ENCODE measurements around the gene VCL. TPM values are rescaled to one million over a fixed set of nuclear protein-coding genes. Genes with fewer than 3 reads are reported as not detected.
"Not testable (repeated sequence)": the region's sequence is repeated elsewhere in the genome, so short reads cannot be mapped to it uniquely, and the experiment has no call there.

The VCL gene
- total RNA-seq, 2 experiments from 2014 or later = 15.6 to 18.5 TPM

DNA sequence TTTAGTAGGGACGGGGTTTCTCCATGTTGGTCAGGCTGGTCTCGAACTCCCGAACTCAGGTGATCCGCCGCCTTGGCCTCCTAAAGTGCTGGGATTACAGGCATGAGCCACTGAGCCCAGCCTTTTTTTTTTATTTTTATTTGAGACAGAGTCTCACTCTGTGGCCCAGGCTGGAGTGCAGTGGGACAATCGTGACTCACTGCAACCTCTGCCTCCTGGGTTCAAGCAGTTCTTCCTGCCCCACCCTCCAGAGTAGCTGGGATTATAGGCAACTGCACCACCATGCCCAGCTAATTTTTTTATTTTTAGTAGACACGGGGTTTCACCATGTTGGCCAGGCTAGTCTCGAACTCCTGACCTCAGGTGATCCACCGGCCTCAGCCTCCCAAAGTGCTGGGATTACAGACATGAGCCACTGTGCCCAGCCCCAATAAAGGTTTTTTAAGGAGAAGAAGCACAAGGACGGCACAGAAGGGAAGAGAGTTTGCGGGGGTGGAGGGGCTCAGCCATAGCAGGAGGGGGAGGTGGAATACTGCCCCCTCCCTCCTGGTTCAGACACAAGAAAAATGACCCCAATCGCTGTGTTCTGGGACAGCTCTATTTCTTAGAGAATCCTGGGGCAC lies 32.5 kb upstream of the VCL start:
- ATAC-seq (ENCODE audit: low read depth); H3K9me3 Mint-ChIP-seq; H3K4me1 Mint-ChIP-seq; H3K27ac Mint-ChIP-seq; H3K4me3 Mint-ChIP-seq; DNase-seq; H3K36me3 Mint-ChIP-seq; POLR2A ChIA-PET: not testable (repeated sequence)
- H3K27me3 Mint-ChIP-seq = peaks cover 13% of the 10 kb centered on the region

DNA sequence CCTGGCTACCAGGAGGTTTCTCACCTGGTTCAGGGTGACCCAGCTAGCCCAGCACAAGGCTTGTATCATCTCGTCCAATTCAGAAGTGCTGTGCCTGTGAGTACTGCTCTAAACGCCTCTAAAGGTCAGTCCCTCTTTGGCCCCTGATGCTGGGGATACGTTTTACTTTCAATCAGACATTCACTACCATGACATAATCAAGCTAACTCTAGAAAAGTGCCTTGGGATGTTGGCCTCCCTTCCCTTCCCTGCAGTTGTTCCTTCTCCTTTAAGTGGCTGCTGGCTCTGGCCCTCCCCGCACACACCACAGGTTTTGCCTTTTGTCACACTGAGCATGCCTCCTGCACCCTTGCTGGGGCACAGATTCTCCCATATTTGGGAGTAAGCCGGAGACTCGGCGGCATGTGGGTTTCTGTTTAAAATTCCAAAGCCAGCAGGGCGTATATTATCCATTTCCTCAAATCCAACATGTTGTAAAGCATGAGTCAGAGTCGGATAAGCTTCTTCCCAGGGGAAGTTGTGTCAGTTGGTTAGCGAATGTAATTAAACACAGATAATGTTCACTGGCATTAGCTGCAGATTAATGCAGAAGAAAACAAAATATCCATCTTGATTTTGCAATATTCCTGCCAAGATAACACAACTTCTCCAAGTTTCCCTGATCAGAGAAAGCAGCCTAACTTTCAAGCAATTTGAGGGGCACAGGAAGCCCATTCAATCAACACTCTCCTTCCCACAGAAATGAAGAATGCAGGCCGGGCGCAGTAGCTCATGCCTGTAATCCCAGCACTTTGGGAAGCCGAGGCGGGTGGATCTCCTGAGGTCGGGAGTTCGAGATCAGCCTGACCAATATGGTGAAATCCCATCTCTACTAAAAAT lies 31.8 kb upstream of the VCL start:
- Mint-ChIP-seq H3K27ac (no peak overlapping the region), H3K9me3 (no peaks in the 10 kb centered on the region), H3K4me1 (no peaks in the 10 kb centered on the region), H3K36me3 (no peaks in the 10 kb centered on the region), H3K27me3 (peaks cover 16% of the 10 kb centered on the region), H3K4me3 (no peak overlapping the region)
- POLR2A ChIA-PET = interaction anchor here (0.6 kb wide), 1 partner anchor 12 kb away, joined by 9 read pairs; no protein-coding TSS in a partner anchor
- DNase-seq (no peak), ATAC-seq (ENCODE audit: low read depth) (no peak)

DNA sequence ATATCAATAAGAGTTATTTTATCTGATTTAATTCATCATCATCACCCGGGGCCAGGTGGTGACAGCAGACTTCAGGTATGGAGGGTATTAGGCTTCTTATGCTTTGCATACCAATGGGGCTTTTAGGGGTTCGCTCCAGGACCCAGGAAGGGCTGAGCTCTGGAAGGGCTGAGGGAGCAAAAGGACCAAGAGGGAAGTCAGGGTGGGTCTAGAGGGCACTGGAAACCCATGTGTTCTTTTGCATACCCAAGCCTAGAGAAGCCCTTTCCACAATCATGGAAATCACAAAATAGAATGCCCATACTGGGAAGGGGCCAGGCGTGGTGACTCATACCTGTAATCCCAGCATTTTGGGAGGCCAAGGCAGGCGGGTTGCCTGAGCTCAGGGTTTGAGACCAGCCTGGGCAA lies 30.9 kb upstream of the VCL start:
- no peaks in the 10 kb centered on the region for H3K4me1 Mint-ChIP-seq
- H3K9me3 Mint-ChIP-seq = no peaks in the 10 kb centered on the region
- no peak overlapping the region for H3K27ac Mint-ChIP-seq
- no peak for DNase-seq
- POLR2A ChIA-PET = no interaction called here
- peaks cover 16% of the 10 kb centered on the region for H3K27me3 Mint-ChIP-seq
- H3K4me3 Mint-ChIP-seq = no peak overlapping the region
- H3K36me3 Mint-ChIP-seq = no peaks in the 10 kb centered on the region
- no peak for ATAC-seq (ENCODE audit: low read depth)

DNA sequence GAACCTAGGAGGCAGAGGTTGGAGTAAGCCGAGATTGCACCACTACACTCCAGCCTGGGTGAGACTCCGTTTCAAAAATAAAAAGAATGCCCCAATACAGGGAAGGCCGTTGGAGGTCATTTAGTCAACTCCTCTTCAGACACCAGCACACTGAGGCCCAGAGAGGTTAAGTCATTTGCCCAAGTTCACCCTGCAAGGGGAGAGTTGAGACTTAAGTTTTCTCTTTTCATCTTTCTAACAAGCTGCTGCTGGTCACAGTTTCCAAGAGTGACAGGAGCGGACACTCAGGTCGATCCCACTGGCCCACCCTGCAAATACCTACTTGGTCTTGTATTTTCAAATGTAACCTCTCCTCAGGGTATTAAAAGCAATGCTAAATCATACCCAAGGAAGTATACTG lies 30.4 kb upstream of the VCL start:
- H3K36me3 Mint-ChIP-seq = no peaks in the 10 kb centered on the region
- H3K4me1 Mint-ChIP-seq = no peaks in the 10 kb centered on the region
- no peak overlapping the region for H3K4me3 Mint-ChIP-seq
- peaks cover 16% of the 10 kb centered on the region for H3K27me3 Mint-ChIP-seq
- DNase-seq (no peak), ATAC-seq (ENCODE audit: low read depth) (no peak)
- H3K9me3 Mint-ChIP-seq = no peaks in the 10 kb centered on the region
- POLR2A ChIA-PET = no interaction called here
- H3K27ac Mint-ChIP-seq = no peak overlapping the region

DNA sequence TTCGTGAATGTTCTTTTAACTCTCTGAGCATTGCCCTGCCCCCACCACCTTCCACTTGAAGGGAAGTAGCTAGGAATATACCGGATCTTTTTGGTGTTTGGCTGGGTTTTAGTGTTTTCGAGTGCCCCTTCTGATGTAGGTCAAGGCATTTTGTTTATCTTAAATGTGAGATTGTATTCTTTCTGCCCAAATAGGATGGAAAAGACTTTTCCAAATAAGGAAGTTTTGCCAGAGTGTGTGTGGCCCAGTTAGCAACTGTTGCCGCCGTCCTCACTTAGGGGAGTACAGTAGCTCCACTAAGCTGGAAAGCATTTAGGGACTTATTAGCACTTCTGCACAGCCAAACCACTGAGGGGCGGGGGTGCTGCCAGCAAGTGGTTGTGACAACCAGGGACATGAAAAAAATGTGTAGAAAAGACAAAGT lies 29.8 kb upstream of the VCL start:
- no peak overlapping the region for H3K27ac Mint-ChIP-seq
- no peaks in the 10 kb centered on the region for H3K9me3 Mint-ChIP-seq
- DNase-seq (no peak), ATAC-seq (ENCODE audit: low read depth) (no peak)
- no peaks in the 10 kb centered on the region for H3K4me1 Mint-ChIP-seq
- H3K4me3 Mint-ChIP-seq = no peak overlapping the region
- H3K36me3 Mint-ChIP-seq = no peaks in the 10 kb centered on the region
- POLR2A ChIA-PET = no interaction called here
- peaks cover 16% of the 10 kb centered on the region for H3K27me3 Mint-ChIP-seq

DNA sequence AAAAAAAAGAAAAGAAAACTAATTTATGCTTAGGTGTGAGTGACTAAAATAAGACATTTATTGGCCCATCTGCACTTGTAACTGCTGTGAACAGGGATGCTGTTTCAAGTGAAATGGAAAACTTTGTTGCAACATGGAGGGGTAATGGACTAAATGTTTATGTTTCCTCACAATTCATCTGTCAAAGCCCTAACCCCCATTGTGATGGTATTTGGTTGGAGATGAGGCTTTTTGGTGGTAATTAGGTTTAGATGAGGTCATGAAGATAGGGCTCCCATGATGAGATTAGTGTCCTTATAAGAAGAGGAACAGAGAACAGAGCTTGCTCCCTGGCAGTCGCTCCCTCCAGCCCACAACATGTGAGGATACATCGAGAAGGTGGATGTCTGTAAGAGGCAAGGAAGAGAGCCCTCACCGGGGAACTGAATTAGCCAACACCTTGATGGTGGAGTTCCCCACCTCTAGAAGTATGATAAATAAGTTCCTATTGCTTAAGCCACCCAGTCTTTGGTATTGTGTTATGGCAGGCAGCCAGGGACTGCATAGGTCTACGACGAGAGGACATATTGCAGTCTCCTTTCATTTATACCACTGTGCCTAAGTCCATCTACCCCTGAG lies 28.6 kb upstream of the VCL start:
- Mint-ChIP-seq H3K9me3 (no peaks in the 10 kb centered on the region), H3K4me3 (no peak overlapping the region), H3K27me3 (peaks cover 11% of the 10 kb centered on the region), H3K27ac (no peak overlapping the region), H3K36me3 (no peaks in the 10 kb centered on the region), H3K4me1 (peaks cover 5% of the 10 kb centered on the region)
- DNase-seq (no peak), ATAC-seq (ENCODE audit: low read depth) (no peak)
- POLR2A ChIA-PET = no interaction called here

DNA sequence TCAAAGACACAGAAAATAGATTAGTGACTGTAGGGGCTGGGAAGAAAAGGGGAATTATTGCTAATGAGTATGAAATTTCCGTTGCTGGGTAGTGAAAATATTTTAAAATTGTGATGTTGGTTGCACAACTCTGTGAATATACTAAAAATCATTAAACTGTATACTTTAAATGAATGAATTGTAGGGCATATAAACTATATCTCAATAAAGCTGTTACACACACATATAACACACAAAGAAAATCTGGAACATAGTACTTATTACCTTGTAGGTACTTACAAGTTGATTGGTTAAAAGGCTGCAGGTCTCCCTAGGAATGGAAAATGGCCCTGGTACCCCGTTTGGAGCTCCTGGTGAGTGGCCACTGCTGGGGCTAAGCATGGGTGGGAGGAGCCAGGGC lies 27.1 kb upstream of the VCL start:
- POLR2A ChIA-PET = no interaction called here
- peaks cover 1% of the 10 kb centered on the region for H3K9me3 Mint-ChIP-seq

DNA sequence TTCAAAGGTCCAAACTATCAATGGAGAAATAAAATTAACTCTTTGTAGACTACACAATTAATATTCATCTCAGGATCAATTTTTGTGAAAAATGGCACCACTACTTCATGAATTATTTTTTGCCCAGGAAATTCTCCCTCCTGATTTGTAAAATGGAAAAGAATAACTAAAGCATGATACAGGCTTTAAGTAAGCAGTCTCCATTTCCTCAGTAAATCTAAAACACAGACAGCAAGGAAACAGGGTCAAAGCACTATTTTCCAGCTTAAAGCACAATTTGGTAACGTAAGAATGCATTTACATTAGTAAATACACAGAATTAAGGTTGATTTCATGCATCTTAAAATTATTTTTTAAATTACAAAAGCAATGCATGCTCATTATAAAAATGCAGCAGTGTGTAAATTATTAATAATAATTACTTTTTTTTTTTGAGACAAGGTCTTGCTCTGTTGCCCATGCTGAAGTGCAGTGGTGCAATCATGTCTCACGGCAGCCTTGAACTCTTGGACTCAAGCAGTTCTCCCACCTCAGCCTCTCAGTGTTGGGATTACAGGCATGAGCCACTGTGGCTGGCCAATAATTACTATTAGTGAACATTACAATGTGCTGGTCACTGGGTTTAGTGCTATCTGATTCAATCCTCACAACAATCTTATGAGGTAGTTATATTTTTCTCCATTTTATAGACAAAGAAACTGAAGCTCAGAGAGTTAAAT lies 26.1 kb upstream of the VCL start:
- Mint-ChIP-seq H3K27me3 (peaks cover 13% of the 10 kb centered on the region), H3K27ac (no peak overlapping the region), H3K9me3 (peaks cover 1% of the 10 kb centered on the region), H3K36me3 (no peaks in the 10 kb centered on the region), H3K4me3 (no peak overlapping the region), H3K4me1 (peaks cover 9% of the 10 kb centered on the region)
- no peak for ATAC-seq (ENCODE audit: low read depth)
- no peak for DNase-seq
- POLR2A ChIA-PET = no interaction called here

More for the DNA sequence above, 27.1 kb upstream of the VCL start:
- DNase-seq (no peak), ATAC-seq (ENCODE audit: low read depth) (no peak)
- H3K4me3 Mint-ChIP-seq = no peak overlapping the region
- no peak overlapping the region for H3K27ac Mint-ChIP-seq
- peaks cover 11% of the 10 kb centered on the region for H3K27me3 Mint-ChIP-seq
- H3K36me3 Mint-ChIP-seq = no peaks in the 10 kb centered on the region
- H3K4me1 Mint-ChIP-seq = peaks cover 9% of the 10 kb centered on the region

DNA sequence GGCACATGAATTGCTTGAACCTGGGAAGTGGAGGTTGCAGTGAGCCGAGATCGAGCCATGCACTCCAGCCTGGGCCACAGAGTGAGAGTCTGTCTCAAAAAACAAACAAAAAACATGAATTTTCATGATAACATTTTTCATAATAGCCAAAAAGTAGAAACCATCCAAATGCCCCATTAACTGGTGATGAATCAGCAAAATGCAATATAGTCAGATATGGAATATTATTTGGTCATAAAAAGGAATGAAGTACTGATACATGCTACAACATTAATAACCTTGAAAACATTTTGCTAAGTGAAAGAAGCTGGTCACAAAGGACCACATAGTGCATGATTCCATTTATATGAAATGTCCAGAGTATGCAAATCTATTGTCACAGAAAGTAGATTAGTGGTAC lies 24.5 kb upstream of the VCL start:
- Mint-ChIP-seq H3K27ac (no peak overlapping the region), H3K27me3 (peaks cover 9% of the 10 kb centered on the region), H3K9me3 (peaks cover 1% of the 10 kb centered on the region), H3K36me3 (no peaks in the 10 kb centered on the region), H3K4me3 (peak overlapping the region; percentile 49), H3K4me1 (peaks cover 9% of the 10 kb centered on the region)
- no peak for DNase-seq
- no peak for ATAC-seq (ENCODE audit: low read depth)
- POLR2A ChIA-PET = interaction anchor here (0.7 kb wide), 1 partner anchor 19 kb away, joined by 3 read pairs; no protein-coding TSS in a partner anchor

DNA sequence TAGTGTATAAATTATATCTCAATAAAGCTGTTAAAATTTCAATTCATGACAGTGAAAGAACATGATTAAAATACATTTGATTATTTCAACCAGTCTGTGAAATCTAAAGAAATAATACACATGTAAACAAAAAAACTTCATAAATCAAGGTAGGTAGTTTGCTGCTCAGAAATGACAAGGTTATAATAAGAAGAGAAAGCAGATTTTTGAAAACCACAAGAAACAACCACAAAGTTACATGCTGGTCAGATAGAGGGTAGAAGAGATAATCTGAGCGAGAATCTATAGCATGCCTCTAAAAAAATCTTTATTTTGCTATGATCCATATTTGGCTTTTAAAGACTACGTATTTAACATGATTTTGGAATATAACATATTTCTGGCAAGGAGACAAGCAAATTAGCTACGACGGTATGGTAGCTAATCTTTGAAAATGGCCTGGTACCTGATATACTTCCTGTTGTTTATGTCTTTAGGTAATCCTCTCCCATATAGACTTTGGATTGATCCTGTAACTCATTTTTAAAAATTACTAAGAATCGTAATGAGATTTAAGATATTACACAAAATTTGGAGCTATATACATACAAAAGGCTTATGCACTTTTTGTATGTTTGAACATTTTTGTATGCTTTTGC lies 23.5 kb upstream of the VCL start:
- Mint-ChIP-seq H3K4me3 (peak overlapping the region; percentile 51), H3K36me3 (no peaks in the 10 kb centered on the region), H3K27ac (peak overlapping the region; percentile 13), H3K9me3 (peaks cover 1% of the 10 kb centered on the region), H3K4me1 (peaks cover 9% of the 10 kb centered on the region), H3K27me3 (peaks cover 6% of the 10 kb centered on the region)
- POLR2A ChIA-PET = interaction anchor here (0.7 to 0.9 kb wide), 2 partner anchors 84 to 1256 kb away, joined by 5 read pairs; no protein-coding TSS in a partner anchor
- ATAC-seq (ENCODE audit: low read depth) (peak; percentile 78), DNase-seq (no peak)

DNA sequence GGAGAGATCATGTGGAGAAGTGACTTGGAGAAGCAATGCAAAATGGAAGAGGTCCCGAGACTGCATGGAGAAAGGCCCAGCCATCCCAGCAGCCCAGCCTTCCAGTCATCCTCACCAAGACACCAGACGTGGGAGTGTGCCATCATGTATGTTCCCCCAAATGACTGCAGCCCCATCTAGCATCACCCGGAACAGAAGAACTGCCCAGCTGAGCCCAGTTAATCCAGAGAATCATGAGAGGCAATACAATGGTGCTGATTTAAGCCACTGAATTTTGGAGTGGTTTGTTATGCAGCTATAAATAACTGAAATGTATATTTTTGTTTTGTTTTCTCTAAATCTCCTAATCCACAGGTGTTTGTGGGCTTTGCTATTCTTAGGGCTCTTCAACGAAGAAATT lies 22.5 kb upstream of the VCL start:
- Mint-ChIP-seq H3K9me3 (peaks cover 1% of the 10 kb centered on the region), H3K27ac (no peak overlapping the region), H3K36me3 (no peaks in the 10 kb centered on the region), H3K4me1 (peaks cover 16% of the 10 kb centered on the region), H3K27me3 (peaks cover 11% of the 10 kb centered on the region), H3K4me3 (no peak overlapping the region)
- POLR2A ChIA-PET = no interaction called here
- ATAC-seq (ENCODE audit: low read depth) (no peak), DNase-seq (no peak)

DNA sequence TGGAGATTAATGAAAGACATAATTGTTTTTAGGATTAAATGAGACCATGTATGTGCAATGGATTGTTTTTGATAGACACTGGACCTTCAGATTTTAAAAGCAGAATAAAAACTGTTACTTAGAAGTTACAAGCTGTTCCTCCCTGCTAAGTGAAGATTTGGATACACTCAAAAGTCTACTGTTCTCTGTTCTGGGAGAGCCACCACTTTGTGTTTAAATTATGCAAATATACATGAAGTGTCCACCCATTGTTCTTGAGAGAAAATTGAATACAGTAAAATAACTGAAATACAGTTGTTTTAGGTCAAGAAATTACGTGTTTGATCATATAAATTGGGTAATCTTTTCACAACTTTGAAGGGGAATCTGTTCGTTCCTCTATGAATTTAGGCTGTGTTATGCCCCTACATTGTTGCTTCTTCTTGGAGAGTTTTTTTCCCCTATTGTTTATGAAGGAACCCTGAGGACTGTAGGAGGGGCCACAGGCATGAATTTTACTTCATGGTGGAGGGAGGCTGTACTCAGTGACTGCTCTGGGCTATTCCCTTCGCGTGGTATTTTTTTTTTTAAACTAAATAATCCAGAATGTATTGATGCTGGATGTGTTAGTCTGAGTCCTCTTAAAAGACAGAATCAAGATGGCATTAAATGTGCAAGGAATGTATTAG lies 18.6 kb upstream of the VCL start:
- no peak overlapping the region for H3K27ac Mint-ChIP-seq
- DNase-seq (no peak), ATAC-seq (ENCODE audit: low read depth) (no peak)
- no peak overlapping the region for H3K4me3 Mint-ChIP-seq
- H3K27me3 Mint-ChIP-seq = peaks cover 27% of the 10 kb centered on the region
- POLR2A ChIA-PET = no interaction called here
- H3K9me3 Mint-ChIP-seq = peaks cover 1% of the 10 kb centered on the region
- no peaks in the 10 kb centered on the region for H3K36me3 Mint-ChIP-seq
- peaks cover 11% of the 10 kb centered on the region for H3K4me1 Mint-ChIP-seq

Data from activated naive CD8-positive, alpha-beta T cell treated with anti-CD3 and anti-CD28 coated beads, Interleukin-2, amount 10 ng/mL, durations not matched to agents 7 days and 5 days (primary cell).